ENCODE measurements around the gene TAMALIN. TPM values are rescaled to one million over a fixed set of nuclear protein-coding genes. Genes with fewer than 3 reads are reported as not detected.

The TAMALIN gene
- total RNA-seq, 2 donors from 2014 or later: 5.0 to 15.2 TPM

- peak overlapping the region in 1 of 2 donors; percentile 9 for H3K9ac ChIP-seq (ENCODE audit: low read depth in 2 of 2, low read length in 2 of 2)
- peak overlapping the region; percentile 4 for H3K4me3 ChIP-seq
- no peaks in the 10 kb centered on the region for H3K27me3 ChIP-seq
- no peaks in the 10 kb centered on the region for H3K9me3 ChIP-seq
- no peak overlapping the region for H3K27ac ChIP-seq
- no peak for DNase-seq
- H3K36me3 ChIP-seq: no peaks in the 10 kb centered on the region
- H3K4me1 ChIP-seq: peaks cover 7% of the 10 kb centered on the region
- TF ChIP-seq, protein P1, sequence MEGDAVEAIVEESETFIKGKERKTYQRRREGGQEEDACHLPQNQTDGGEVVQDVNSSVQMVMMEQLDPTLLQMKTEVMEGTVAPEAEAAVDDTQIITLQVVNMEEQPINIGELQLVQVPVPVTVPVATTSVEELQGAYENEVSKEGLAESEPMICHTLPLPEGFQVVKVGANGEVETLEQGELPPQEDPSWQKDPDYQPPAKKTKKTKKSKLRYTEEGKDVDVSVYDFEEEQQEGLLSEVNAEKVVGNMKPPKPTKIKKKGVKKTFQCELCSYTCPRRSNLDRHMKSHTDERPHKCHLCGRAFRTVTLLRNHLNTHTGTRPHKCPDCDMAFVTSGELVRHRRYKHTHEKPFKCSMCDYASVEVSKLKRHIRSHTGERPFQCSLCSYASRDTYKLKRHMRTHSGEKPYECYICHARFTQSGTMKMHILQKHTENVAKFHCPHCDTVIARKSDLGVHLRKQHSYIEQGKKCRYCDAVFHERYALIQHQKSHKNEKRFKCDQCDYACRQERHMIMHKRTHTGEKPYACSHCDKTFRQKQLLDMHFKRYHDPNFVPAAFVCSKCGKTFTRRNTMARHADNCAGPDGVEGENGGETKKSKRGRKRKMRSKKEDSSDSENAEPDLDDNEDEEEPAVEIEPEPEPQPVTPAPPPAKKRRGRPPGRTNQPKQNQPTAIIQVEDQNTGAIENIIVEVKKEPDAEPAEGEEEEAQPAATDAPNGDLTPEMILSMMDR (IDR thresholded peaks at IDR 0.05): no peak
- intact Hi-C loops (cut with DNase I): no loop called here
These were observed 47.6 kb downstream of the TAMALIN start for GRCh38 chr12:52054231-52054832.

DNA sequence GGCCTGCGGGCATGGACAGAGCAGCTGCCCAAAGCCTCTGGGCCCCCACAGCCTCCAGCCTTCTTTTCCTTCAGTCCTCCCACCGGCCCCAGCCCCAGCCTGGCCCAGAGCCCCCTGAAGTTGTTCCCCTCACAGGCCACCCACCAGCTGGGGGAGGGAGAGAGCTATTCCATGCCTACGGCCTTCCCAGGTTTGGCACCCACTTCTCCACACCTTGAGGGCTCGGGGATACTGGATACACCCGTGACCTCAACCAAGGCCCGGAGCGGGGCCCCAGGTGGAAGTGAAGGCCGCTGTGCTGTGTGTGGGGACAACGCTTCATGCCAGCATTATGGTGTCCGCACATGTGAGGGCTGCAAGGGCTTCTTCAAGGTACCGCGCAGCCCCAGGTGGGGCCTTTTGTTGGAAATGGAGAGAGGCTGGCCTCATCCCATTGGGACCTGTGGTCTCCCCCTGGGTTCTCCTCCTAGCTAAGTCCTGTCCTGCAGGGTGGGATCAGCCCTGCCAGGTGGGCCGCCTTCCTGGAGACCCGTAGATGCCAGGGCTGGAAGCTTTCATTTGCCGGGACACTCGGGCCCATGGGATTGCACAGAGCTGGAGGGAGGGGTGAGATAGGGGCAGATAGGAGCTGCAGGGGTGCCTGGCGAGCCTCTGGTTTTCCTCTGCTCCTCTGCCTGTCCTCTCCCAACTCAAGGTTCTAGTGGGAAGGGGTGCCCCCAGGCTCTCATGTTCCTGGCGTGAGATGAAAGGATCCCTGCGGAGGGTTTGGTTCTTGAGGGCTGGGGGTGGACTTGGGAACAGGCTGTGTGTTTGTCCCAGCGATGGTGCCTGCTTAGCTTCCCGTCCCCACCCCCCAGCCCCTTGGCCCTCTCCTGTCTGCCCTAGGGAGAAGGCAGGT, 48.3 kb downstream of the TAMALIN start:
- TF ChIP-seq, protein P1 (IDR thresholded peaks at IDR 0.05): no peak

DNA sequence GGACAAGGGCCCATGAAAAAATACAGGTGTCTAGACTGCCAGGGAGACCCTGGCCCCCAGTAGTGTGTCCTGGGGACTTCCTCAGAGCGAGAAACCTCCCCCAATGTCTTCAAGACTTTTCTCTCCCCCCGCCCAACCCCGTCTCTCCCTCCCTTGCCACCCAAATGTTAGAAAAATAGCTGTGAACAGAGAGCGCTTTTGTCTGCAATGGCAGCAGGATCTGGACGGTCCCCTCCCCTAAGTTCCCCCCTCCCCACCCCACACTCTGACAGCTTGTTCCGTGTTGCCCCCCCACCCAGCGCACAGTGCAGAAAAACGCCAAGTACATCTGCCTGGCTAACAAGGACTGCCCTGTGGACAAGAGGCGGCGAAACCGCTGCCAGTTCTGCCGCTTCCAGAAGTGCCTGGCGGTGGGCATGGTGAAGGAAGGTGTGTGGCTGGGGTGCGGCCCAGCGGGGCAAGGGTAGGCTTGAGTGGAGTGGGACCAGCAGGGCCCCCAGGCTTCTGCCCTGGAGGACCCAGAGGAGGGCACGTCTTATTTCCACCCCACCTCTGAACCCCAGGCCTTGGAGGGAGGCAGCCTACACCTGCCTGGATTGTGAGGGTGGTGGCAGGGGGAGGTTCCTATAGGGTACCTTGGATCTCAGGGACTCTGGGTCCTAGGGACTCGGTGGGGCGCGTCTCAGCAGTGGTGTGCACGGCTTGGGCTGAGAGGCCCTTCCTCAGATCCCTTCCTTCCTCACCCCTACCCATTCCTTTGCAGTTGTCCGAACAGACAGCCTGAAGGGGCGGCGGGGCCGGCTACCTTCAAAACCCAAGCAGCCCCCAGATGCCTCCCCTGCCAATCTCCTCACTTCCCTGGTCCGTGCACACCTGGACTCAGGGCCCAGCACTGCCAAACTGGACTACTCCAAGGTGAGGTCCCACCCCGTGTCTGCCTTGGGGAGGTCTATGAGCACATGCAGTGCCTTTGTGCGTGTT, 49.3 kb downstream of the TAMALIN start:
- Histone ChIP-seq H3K9ac (ENCODE audit: low read depth in 2 of 2, low read length in 2 of 2) (no peak overlapping the region), H3K36me3 (no peaks in the 10 kb centered on the region), H3K27me3 (no peaks in the 10 kb centered on the region), H3K27ac (no peak overlapping the region), H3K4me3 (no peak overlapping the region), H3K9me3 (no peaks in the 10 kb centered on the region), H3K4me1 (no peaks in the 10 kb centered on the region)
- no peak for DNase-seq
- TF ChIP-seq, protein P1 (IDR thresholded peaks at IDR 0.05): no peak
- intact Hi-C loops (cut with DNase I): no loop called here

More for the DNA sequence above, 48.3 kb downstream of the TAMALIN start:
- intact Hi-C loops (cut with DNase I): no loop called here
- Histone ChIP-seq H3K9ac (ENCODE audit: low read depth in 2 of 2, low read length in 2 of 2) (peak overlapping the region in 1 of 2 donors; percentile 4), H3K4me3 (no peak overlapping the region), H3K4me1 (peaks cover 5% of the 10 kb centered on the region), H3K9me3 (no peaks in the 10 kb centered on the region), H3K27me3 (no peaks in the 10 kb centered on the region), H3K27ac (no peak overlapping the region), H3K36me3 (no peaks in the 10 kb centered on the region)
- no peak for DNase-seq

- DNase-seq: no peak
- H3K9ac ChIP-seq (ENCODE audit: low read depth in 2 of 2, low read length in 2 of 2): no peak overlapping the region
- H3K4me3 ChIP-seq: no peak overlapping the region
- H3K4me1 ChIP-seq: peaks cover 5% of the 10 kb centered on the region
- no peaks in the 10 kb centered on the region for H3K27me3 ChIP-seq
- H3K27ac ChIP-seq: no peak overlapping the region
- H3K36me3 ChIP-seq: no peaks in the 10 kb centered on the region
- TF ChIP-seq, protein P1 (IDR thresholded peaks at IDR 0.05): no peak
- intact Hi-C loops (cut with DNase I): no loop called here
- H3K9me3 ChIP-seq: no peaks in the 10 kb centered on the region
These were observed 50.3 kb downstream of the TAMALIN start for GRCh38 chr12:52056801-52057637.
